ENCODE results near the gene SLC39A3. TPM values are rescaled to one million over a fixed set of nuclear protein-coding genes. Genes with fewer than 3 reads are reported as not detected.

SLC39A3 gene
- total RNA-seq, 4 donors from 2014 or later: 21.7 to 52.2 (median 31.4) TPM

- intact Hi-C loops (cut with DNase I): no loop called here
Observed at GRCh38 chr19:2731181-2731995, 8.4 kb downstream of the SLC39A3 start.

DNA sequence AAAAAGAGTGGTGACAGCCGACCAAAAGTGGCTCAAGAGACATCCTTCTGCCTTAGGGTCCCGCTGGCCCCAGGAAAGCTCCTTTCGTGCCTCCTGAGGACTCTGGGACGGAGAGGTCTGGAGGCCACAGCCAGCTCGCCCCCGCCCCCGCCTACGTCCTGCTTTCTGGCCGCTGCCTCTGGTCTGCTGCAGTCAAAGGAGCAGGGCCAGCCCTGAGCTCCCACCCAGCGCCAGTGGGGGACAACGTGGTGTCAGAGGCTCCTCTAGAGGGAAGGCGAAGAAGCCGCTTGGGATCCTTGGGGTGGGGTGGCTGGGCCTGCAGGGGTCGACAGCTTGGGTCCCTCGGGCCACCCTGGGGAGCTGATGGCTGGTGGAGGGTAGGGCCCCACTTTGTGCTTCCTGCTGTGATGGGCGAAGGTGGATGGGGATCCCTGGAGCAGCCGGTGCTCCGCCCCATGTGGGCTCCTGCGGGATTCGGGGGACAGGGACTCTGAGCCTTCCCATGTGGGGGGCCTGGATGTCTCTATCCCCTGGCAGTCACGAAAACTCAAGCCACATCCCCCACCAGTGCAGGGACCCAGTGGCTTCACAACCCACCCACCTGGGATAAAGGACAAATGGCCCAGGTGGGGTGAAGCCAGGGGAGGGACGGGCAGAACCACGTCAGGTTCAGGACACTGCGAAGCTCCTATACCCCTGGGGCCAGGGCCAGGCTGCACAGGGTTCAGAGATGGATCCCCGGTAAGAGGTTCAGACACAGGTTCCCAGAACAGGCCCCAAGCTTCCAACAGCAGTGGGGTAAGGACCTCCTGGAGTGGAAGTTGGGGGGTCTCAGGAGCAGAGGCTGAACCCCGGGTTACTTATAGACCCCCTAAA, 9.6 kb downstream of the SLC39A3 start:
- TF ChIP-seq POLR2A (IDR thresholded peaks at IDR 0.05): no peak
- no peak for TF ChIP-seq CTCF (IDR thresholded peaks at IDR 0.05)
- no peak for DNase-seq
- H3K36me3 ChIP-seq: peaks cover 4 to 5% of the 10 kb centered on the region in 2 donors
- H3K9me3 ChIP-seq: no peaks in the 10 kb centered on the region
- H3K27me3 ChIP-seq: no peaks in the 10 kb centered on the region
- no peak overlapping the region for H3K27ac ChIP-seq
- intact Hi-C loops (cut with DNase I): no loop called here
- WGBS, 2 donors: 81 to 90% methylated on average over 15 to 17 of the region's 26 CpGs
- no peak overlapping the region for H3K4me3 ChIP-seq (replicated peaks in 1 of 3)
- H3K4me1 ChIP-seq: no peaks in the 10 kb centered on the region

More at GRCh38 chr19:2731181-2731995, 8.4 kb downstream of the SLC39A3 start:
- H3K9me3 ChIP-seq: no peaks in the 10 kb centered on the region
- no peak for TF ChIP-seq POLR2A (IDR thresholded peaks at IDR 0.05)
- TF ChIP-seq CTCF (IDR thresholded peaks at IDR 0.05): no peak
- no peaks in the 10 kb centered on the region for H3K4me1 ChIP-seq
- no peak overlapping the region for H3K4me3 ChIP-seq (replicated peaks in 1 of 3)
- H3K27me3 ChIP-seq: no peaks in the 10 kb centered on the region
- H3K27ac ChIP-seq: no peak overlapping the region
- DNase-seq: no peak
- 90 to 91% methylated on average over 17 to 28 of the region's 41 CpGs for WGBS, 2 donors
- H3K36me3 ChIP-seq: peaks cover 6 to 13% of the 10 kb centered on the region in 2 donors

DNA sequence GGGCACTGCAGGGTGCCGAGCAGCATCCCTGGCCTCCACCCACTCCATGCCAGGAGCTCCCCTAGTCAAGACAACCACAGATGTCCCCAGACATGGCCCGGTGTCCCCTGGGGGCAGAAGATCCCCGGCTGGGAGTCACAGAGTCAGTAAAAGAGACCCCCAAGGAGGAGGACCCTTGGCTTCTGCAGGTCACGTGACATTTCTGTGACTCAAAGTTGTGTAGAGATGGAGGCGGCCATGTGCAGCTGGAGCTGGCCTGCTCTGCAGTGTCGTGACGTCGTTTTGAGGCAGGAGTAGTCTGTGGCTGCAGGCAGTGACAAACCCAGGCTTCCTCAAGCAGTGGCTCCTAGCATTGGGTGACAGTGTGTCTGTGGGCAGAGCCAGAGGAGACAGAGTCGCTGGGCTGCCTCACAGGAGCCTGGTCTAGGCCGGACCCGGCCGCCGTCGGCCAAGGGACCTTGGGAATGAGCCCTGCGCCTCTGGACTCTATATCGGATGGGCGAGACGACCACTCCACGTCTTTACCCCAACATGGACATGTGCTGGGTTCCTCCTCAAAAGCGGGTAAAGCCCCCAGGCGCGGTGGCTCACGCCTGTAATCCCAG, 10.9 kb downstream of the SLC39A3 start:
- 84 to 89% methylated on average over 23 of the region's 23 CpGs for WGBS, 2 donors
- TF ChIP-seq CTCF (IDR thresholded peaks at IDR 0.05): no peak
- TF ChIP-seq POLR2A (IDR thresholded peaks at IDR 0.05): no peak
- Histone ChIP-seq H3K4me3 (replicated peaks in 1 of 3) (no peak overlapping the region), H3K27me3 (no peaks in the 10 kb centered on the region), H3K36me3 (peaks cover 4 to 5% of the 10 kb centered on the region in 2 donors), H3K27ac (no peak overlapping the region), H3K4me1 (no peaks in the 10 kb centered on the region), H3K9me3 (no peaks in the 10 kb centered on the region)
- intact Hi-C loops (cut with DNase I): no loop called here
- DNase-seq: no peak

- WGBS, 2 donors: 60 to 79% methylated on average over 12 to 15 of the region's 16 CpGs
- no peak for TF ChIP-seq POLR2A (IDR thresholded peaks at IDR 0.05)
- TF ChIP-seq CTCF (IDR thresholded peaks at IDR 0.05): no peak
- Histone ChIP-seq H3K27ac (no peak overlapping the region), H3K36me3 (no peaks in the 10 kb centered on the region), H3K9me3 (no peaks in the 10 kb centered on the region), H3K4me3 (replicated peaks in 1 of 3) (no peak overlapping the region), H3K4me1 (peaks cover 0 to 8% of the 10 kb centered on the region in 2 donors), H3K27me3 (no peaks in the 10 kb centered on the region)
- DNase-seq: no peak
- intact Hi-C loops (cut with DNase I): no loop called here
Observed at GRCh38 chr19:2727640-2727944, 12.2 kb downstream of the SLC39A3 start.

Data from thyroid gland (tissue), 4 donors.